CD4-positive, alpha-beta T cell (primary cell): Measurements from ENCODE around the gene KLHL17. TPM values are rescaled to one million over a fixed set of nuclear protein-coding genes. Genes with fewer than 3 reads are reported as not detected.

Experiments used
- ATAC-seq: fragments of 200-7000 bp; cut with Tn5 transposase; one replicate; pipeline ENCODE4 v1.10.0; 2022; ENCODE audit warnings: mild to moderate bottlenecking; ENCODE audit not compliant: poor library complexity
- CTCF ChIA-PET: fragments of 350-600 bp; sonication (Branson Sonifier 250); formaldehyde crosslinking; loops from one replicate; lab custom pipeline; 2021; ENCODE audit warnings: antibody characterized with exemption, inconsistent platforms; lab: Charles Lee
- POLR2A ChIA-PET: fragments of 350-600 bp; sonication (Branson Sonifier 250); formaldehyde crosslinking; loops from one replicate; lab custom pipeline; 2021; ENCODE audit warnings: antibody characterized with exemption, inconsistent platforms; lab: Charles Lee
- DNase-seq, 14 experiments: peaks; one replicate each; pipeline ENCODE4 v3.0.0-alpha.2; 2013 to 2020; ENCODE audit warnings: mixed read lengths in 2 of 14
- H3K27ac ChIP-seq, 2 donors: one replicate each; pipeline versions ENCODE4 v1.5.1 to v1.7.0; 2013; ENCODE audit warnings: low read length in 2 of 2, low read depth in 1 of 2, mild to moderate bottlenecking in 1 of 2
- H3K27me3 ChIP-seq, 2 experiments: 1 replicate in 1 of 2; 2 replicates in 1 of 2; pipeline versions ENCODE4 v1.6.1 to v1.7.0; 2013; ENCODE audit warnings: low read length in 2 of 2, control low read depth in 1 of 2, mild to moderate bottlenecking in 1 of 2, moderate library complexity in 1 of 2; ENCODE audit not compliant: insufficient read depth in 2 of 2, control insufficient read depth in 1 of 2
- H3K36me3 ChIP-seq: one replicate; pipeline ENCODE4 v1.6.1; 2013; ENCODE audit warnings: low read length, control low read depth; ENCODE audit not compliant: insufficient read depth
- H3K4me1 ChIP-seq: one replicate; pipeline ENCODE4 v1.6.1; 2013; ENCODE audit warnings: low read length, control low read depth; ENCODE audit not compliant: insufficient read depth
- H3K4me3 ChIP-seq: one replicate; pipeline ENCODE4 v1.5.1; 2013; ENCODE audit warnings: mild to moderate bottlenecking, low read length, moderate library complexity
- H3K9me3 ChIP-seq, 2 experiments: 1 replicate in 1 of 2; 2 replicates in 1 of 2; pipeline versions ENCODE4 v1.6.1 to v1.7.0; 2013; ENCODE audit warnings: low read length in 2 of 2, mild to moderate bottlenecking in 2 of 2, control low read depth in 1 of 2, moderate library complexity in 1 of 2; ENCODE audit not compliant: control insufficient read depth in 1 of 2, insufficient read depth in 1 of 2
- H3K27ac Mint-ChIP-seq: one replicate; pipeline ENCODE4 v1.8.0; 2020; ENCODE audit warnings: mixed read lengths
- H3K27me3 Mint-ChIP-seq: one replicate; pipeline ENCODE4 v1.8.0; 2021; ENCODE audit warnings: mixed read lengths
- H3K36me3 Mint-ChIP-seq: one replicate; pipeline ENCODE4 v1.8.0; 2021; ENCODE audit warnings: low read depth, mixed read lengths
- H3K4me1 Mint-ChIP-seq: one replicate; pipeline ENCODE4 v1.8.0; 2021; ENCODE audit warnings: low read depth, mixed read lengths
- H3K4me3 Mint-ChIP-seq: one replicate; pipeline ENCODE4 v1.8.0; 2020; ENCODE audit warnings: mild to moderate bottlenecking, mixed read lengths
- H3K9me3 Mint-ChIP-seq: one replicate; pipeline ENCODE4 v1.8.0; 2020; ENCODE audit warnings: mixed read lengths
- CTCF ChIP-seq: fragments of 200-600 bp; IDR thresholded peaks from one replicate; pipeline ENCODE4 v1.8.0; 2022; ENCODE audit warnings: antibody characterized with exemption, mild to moderate bottlenecking
- intact Hi-C, 2 experiments: fragments of 100-400 bp; cut with DNase I in 1 of 2; cut with micrococcal nuclease in 1 of 2; formaldehyde crosslinking; loops; one replicate each; pipeline versions ENCODE4 v1.15.1 to v1.9.0; 2023 to 2025; cut with DNase I, micrococcal nuclease
- total RNA-seq, 174 experiments: library from RNA in 2 of 174; stranded (reverse) in 2 of 174; gene quantifications; one replicate each; pipeline ENCODE4 v1.2.3 and lab custom pipeline; 2021 to 2026

KLHL17 gene
- total RNA-seq, 2 experiments from 2014 or later: 13.9 TPM

GRCh38 chr1:950268-950667 lies 10.1 kb upstream of the KLHL17 start:
- H3K4me3 Mint-ChIP-seq: no peak overlapping the region
- DNase-seq: no peak
- POLR2A ChIA-PET: no interaction called here
- no peaks in the 10 kb centered on the region for H3K4me1 Mint-ChIP-seq
- Histone ChIP-seq H3K4me1 (no peaks in the 10 kb centered on the region), H3K27ac (no peak overlapping the region), H3K4me3 (no peak overlapping the region), H3K9me3 (no peaks in the 10 kb centered on the region), H3K27me3 (no peaks in the 10 kb centered on the region), H3K36me3 (peaks cover 88% of the 10 kb centered on the region)
- no peak for TF ChIP-seq CTCF
- peaks cover 83% of the 10 kb centered on the region for H3K36me3 Mint-ChIP-seq
- no peaks in the 10 kb centered on the region for H3K9me3 Mint-ChIP-seq
- CTCF ChIA-PET: no interaction called here
- no peak overlapping the region for H3K27ac Mint-ChIP-seq
- intact Hi-C loops: no loop called here
- no peaks in the 10 kb centered on the region for H3K27me3 Mint-ChIP-seq
- no peak for ATAC-seq

GRCh38 chr1:950881-951280 lies 9.5 kb upstream of the KLHL17 start:
- no peak for DNase-seq
- peaks cover 89% of the 10 kb centered on the region for H3K36me3 ChIP-seq
- H3K9me3 ChIP-seq: no peaks in the 10 kb centered on the region
- Mint-ChIP-seq H3K27ac (no peak overlapping the region), H3K4me3 (no peak overlapping the region), H3K36me3 (peaks cover 83% of the 10 kb centered on the region), H3K9me3 (no peaks in the 10 kb centered on the region), H3K4me1 (no peaks in the 10 kb centered on the region), H3K27me3 (no peaks in the 10 kb centered on the region)
- H3K4me1 ChIP-seq: no peaks in the 10 kb centered on the region
- intact Hi-C loops: no loop called here
- H3K4me3 ChIP-seq: no peak overlapping the region
- H3K27me3 ChIP-seq: no peaks in the 10 kb centered on the region
- ChIA-PET POLR2A (no interaction called here), CTCF (no interaction called here)
- no peak for ATAC-seq
- no peak for TF ChIP-seq CTCF
- H3K27ac ChIP-seq: no peak overlapping the region

- Mint-ChIP-seq H3K4me3 (no peak overlapping the region), H3K27ac (no peak overlapping the region), H3K36me3 (peaks cover 85% of the 10 kb centered on the region), H3K27me3 (no peaks in the 10 kb centered on the region), H3K9me3 (no peaks in the 10 kb centered on the region), H3K4me1 (no peaks in the 10 kb centered on the region)
- ChIA-PET POLR2A (no interaction called here), CTCF (no interaction called here)
- H3K4me1 ChIP-seq: no peaks in the 10 kb centered on the region
- intact Hi-C loops: no loop called here
- no peaks in the 10 kb centered on the region for H3K9me3 ChIP-seq
- DNase-seq (no peak), ATAC-seq (no peak)
- no peak for TF ChIP-seq CTCF
- H3K27me3 ChIP-seq: no peaks in the 10 kb centered on the region
- peaks cover 91% of the 10 kb centered on the region for H3K36me3 ChIP-seq
- no peak overlapping the region for H3K4me3 ChIP-seq
- H3K27ac ChIP-seq: no peak overlapping the region
These were observed 9.0 kb upstream of the KLHL17 start for GRCh38 chr1:951364-951763.
